GM12875 (cell line): ENCODE results near the gene GATA3.
A peak's percentile ranks its signal among the peaks of the same experiment; 100 is the strongest.

Experiments used
- H3K4me3 ChIP-seq: one replicate; pipeline ENCODE4 v1.5.1; 2011; ENCODE audit warnings: low read depth, low read length, control low read depth
- TF ChIP-seq, protein P1 (sequence below): IDR thresholded peaks from 2 replicates; pipeline ENCODE4 v1.5.1; 2011; ENCODE audit warnings: low read depth, mild to moderate bottlenecking, control low read depth, inconsistent platforms, low read length, moderate library complexity, borderline replicate concordance; ENCODE audit not compliant: insufficient read depth

Gene GATA3

GRCh38 chr10:8052956-8053445, 1.5 kb upstream of the GATA3 start:
- peak overlapping the region; percentile 27 for H3K4me3 ChIP-seq
- TF ChIP-seq, protein P1, sequence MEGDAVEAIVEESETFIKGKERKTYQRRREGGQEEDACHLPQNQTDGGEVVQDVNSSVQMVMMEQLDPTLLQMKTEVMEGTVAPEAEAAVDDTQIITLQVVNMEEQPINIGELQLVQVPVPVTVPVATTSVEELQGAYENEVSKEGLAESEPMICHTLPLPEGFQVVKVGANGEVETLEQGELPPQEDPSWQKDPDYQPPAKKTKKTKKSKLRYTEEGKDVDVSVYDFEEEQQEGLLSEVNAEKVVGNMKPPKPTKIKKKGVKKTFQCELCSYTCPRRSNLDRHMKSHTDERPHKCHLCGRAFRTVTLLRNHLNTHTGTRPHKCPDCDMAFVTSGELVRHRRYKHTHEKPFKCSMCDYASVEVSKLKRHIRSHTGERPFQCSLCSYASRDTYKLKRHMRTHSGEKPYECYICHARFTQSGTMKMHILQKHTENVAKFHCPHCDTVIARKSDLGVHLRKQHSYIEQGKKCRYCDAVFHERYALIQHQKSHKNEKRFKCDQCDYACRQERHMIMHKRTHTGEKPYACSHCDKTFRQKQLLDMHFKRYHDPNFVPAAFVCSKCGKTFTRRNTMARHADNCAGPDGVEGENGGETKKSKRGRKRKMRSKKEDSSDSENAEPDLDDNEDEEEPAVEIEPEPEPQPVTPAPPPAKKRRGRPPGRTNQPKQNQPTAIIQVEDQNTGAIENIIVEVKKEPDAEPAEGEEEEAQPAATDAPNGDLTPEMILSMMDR, result no peak

DNA sequence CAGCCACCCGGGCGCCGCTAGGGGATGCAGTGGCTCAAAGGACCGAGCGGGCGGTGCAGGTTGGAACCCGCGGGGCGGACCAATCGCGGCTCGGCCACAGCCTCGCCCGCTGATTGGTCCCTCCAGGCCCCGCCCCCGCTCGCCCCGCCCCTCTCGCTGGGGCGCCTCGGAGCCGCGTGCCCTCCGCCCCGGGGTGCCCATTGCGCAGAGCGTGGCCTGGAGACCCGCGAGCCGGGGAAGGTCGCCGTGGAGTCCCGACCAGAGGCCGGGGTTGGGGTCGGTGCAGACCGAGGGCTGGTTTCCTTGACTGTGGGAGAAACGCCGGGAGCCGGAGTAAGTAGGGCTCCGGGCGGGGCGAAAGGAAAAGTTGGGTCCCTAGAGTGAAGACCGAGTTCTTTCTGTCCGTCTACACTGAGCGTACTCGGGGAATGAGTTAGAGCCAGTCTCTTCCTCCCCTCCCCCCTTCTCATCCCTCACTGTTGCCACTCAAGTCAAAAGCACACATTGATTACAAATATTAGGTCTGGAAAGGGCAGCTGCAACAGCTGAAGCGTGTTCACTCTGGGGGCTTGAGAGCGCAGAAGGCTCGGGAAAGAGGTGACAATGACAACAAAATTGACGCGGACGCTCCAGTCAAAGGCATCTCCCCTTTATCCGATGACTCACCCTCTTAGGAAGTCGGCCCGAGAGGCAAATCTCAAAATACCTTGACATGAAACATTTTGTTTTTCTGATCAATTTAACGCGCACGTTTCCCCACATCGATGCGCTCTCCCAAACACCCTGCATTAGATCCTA, 843 bp upstream of the GATA3 start:
- H3K4me3 ChIP-seq, result peak overlapping the region; percentile 87

DNA sequence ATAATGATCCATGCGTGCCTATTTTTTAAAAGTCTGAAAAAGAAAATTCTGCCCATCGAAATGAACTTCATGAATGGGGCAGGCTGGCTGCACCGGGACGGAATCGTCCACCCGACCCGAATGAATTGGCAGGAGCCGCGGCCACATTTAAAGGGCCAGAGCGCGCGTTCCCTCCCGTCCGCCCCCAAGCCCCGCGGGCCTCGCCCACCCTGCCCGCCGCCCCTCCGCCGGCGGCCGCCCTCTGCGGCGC, 319 bp upstream of the GATA3 start:
- TF ChIP-seq, protein P1, result no peak

More for the DNA sequence above, 843 bp upstream of the GATA3 start:
- TF ChIP-seq, protein P1, result peak; percentile 98

DNA sequence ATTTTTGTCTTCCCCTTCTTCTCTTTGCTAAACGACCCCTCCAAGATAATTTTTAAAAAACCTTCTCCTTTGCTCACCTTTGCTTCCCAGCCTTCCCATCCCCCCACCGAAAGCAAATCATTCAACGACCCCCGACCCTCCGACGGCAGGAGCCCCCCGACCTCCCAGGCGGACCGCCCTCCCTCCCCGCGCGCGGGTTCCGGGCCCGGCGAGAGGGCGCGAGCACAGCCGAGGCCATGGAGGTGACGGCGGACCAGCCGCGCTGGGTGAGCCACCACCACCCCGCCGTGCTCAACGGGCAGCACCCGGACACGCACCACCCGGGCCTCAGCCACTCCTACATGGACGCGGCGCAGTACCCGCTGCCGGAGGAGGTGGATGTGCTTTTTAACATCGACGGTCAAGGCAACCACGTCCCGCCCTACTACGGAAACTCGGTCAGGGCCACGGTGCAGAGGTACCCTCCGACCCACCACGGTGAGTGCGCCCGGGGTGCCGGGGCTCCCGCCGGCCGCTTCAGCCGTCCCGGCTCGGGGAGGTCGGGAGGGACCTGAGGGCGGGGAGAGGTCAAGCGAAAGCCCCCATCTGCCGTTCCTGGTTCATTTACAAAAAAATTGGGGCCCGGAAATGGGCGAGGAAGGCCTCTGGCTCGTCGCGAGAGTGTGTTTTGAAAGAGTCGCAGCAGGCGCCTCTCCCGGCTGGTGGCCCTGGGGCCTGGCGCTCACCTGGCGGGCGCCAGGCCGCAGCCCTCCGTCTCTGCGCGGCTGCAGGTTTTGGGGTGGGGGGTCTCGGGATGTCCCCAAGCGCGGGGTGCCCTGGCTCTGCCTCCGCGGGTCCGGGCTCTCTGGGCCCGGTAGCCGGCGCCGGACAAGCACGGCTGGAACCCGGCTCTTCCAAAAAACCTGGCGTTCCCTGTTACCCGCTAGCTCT, 1.2 kb downstream of the GATA3 start:
- H3K4me3 ChIP-seq, result peak overlapping the region; percentile 87
- TF ChIP-seq, protein P1, result no peak

More for the DNA sequence above, 319 bp upstream of the GATA3 start:
- peak overlapping the region; percentile 87 for H3K4me3 ChIP-seq

DNA sequence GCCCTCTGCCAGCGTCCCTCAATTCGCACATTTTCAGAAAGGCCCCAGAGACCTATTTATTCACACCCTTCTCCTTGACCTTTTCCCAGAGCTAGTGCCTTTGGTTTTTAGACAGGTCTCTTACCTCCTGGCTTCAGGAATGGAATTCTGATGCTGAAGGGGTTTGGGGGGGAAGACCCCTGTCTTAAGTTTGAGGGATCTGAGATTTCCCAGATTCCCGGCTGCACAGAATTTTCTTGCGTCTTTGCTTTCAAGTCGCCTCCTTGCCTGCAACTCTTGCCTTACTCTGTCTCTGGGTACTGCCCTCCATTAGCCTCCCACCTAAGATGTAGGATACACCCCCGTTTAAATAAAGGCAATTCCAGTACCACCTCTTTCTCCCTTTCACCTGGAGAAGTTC, 1.9 kb downstream of the GATA3 start:
- peak overlapping the region; percentile 87 for H3K4me3 ChIP-seq

GRCh38 chr10:8056871-8057331, 2.4 kb downstream of the GATA3 start:
- H3K4me3 ChIP-seq, result peak overlapping the region; percentile 87
- TF ChIP-seq, protein P1, result 0 out of 2 replicates have a peak, but pooled peaks have one; percentile 13

More for the DNA sequence above, 1.9 kb downstream of the GATA3 start:
- TF ChIP-seq, protein P1, result no peak
